HL-60/S4 (cell line): ENCODE measurements around the gene SGSM1.

Experiments used
- in situ Hi-C: fragments of 300-500 bp; cut with MboI; formaldehyde crosslinking; loops from 2 replicates; pipeline ENCODE4 v1.14.3; 2022; ENCODE audit warnings: low sequenced_read_pairs

Gene SGSM1, protein sequence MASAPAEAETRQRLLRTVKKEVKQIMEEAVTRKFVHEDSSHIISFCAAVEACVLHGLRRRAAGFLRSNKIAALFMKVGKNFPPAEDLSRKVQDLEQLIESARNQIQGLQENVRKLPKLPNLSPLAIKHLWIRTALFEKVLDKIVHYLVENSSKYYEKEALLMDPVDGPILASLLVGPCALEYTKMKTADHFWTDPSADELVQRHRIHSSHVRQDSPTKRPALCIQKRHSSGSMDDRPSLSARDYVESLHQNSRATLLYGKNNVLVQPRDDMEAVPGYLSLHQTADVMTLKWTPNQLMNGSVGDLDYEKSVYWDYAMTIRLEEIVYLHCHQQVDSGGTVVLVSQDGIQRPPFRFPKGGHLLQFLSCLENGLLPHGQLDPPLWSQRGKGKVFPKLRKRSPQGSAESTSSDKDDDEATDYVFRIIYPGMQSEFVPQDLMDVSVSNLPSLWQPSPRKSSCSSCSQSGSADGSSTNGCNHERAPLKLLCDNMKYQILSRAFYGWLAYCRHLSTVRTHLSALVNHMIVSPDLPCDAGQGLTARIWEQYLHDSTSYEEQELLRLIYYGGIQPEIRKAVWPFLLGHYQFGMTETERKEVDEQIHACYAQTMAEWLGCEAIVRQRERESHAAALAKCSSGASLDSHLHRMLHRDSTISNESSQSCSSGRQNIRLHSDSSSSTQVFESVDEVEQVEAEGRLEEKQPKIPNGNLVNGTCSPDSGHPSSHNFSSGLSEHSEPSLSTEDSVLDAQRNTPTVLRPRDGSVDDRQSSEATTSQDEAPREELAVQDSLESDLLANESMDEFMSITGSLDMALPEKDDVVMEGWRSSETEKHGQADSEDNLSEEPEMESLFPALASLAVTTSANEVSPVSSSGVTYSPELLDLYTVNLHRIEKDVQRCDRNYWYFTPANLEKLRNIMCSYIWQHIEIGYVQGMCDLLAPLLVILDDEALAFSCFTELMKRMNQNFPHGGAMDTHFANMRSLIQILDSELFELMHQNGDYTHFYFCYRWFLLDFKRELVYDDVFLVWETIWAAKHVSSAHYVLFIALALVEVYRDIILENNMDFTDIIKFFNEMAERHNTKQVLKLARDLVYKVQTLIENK

DNA sequence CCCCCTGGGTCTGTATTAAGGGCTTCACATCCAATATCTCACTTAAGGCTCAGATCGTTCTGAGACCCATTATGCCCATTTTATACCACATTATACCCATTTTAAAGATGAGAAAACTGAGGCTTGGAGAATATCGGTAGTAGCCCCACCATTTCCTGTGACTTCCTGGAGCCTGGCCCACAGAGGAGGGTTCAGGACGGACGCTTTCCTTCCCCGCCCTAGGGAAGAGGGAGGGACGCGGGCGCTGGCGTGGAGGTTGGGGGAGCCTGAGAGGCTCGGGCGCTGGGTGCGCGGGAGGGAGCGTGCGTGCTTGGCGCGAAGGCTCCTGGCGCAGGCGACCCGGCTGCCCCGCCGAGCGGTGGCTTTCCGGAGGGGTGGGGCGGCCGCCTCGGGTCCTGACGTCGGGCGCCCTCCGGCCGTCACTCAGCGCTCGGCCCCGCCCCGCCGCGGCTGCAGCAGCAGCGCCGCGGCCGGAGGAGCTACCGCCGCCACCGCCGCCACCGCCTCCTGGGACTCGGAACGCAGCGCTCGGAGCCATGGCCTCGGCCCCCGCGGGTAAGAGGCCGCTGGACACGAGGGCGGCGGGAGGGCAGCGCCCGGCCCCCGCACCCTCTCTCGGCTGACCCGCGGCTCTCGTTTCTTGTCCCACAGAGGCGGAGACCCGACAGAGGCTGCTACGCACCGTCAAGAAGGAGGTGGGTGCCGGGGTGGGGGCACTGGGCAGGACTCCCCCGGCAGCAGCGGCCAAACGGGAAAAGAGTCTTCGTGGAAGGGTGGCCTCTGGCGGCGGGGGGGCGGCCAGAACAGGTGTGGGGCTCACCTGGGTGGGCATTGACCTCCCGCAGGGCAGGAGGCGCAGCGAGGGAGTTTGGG lies at the start of gene SGSM1:
SGSM1 (plus strand) TSS at position 422 of the 873 bp plus-strand sequence; CDS start at position 537, 115 bp downstream.
- in situ Hi-C loops = no loop called here

DNA sequence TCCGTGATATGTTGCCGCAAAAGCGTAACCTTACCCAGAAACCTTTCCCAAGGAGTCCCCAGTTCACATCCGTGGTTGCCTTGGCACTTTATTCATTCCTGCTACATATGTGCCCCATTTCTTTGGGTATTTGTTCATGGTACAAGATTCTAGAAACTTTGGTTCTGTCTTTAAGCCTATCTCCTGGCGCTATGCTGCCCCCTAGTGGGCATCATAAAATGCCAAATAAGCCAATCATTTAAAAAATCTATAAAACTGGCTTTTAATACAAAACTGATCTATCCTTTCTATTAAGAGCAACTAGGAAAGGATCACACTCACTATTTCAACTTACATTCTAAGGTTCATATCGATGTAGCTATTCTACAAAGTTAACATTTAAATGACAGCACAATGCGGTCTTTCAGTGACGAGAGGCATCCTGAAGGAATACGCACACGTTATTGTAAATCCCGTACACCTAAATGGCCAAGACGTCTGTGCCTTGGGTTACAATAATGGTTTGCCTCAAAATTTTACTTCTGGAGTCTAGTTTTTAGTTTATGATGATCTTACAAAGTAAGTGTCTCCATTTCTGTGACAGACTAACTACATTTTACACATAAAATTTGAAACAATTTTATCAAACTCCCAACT lies 47.7 kb upstream of the SGSM1 start:
- in situ Hi-C loops = loop anchor here (25.0 kb wide), 1 partner anchor 96 kb away; no protein-coding TSS in a partner anchor

DNA sequence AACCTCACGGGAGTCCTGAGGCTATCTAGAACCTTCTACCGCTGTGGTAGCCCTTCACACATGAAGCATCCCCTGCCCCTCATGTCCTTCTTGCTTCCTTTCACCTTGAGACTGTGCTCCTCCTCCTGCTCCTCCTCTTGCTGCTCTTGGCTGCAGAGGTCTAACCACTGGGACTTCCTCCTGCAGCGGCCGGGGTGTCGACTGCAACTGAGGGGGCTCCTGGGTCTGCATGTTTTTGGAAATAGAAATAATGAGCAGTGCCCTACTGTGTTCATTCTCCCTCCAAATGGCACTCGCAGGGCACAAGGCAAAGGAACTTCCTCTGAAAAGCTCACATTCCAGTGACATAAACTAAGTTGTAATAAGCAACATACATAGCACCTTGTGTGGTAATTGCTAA lies 46.2 kb upstream of the SGSM1 start:
- in situ Hi-C loops = loop anchor here (25.0 kb wide), 1 partner anchor 97 kb away; no protein-coding TSS in a partner anchor

DNA sequence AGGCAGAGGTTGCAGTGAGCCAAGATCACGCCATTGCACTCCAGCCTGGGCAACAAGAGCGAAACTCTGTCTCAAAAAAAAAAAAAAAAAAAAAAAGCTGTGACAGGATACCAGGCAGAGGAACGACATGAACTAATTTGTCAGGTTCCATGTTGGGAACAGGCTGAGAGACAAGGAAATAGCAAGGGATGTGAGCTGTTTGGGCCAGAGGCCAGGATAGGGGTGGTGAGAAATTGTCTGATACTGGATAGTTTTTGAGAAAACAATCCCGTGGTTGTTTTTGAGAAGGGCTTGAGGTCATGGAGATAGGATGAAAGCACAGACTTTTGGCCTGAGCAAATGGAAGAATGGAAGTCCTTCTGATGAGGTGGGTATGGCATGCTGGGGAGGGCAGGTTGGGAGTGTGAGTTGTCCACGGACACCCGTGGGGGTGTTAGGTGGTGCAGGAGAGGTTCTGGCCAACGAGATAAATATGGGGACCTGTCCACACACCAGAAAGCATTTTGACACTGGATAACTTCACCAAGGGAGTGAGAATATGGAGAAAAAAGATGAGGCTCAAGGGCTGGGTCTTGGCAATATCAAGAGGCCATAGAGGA lies 45.2 kb upstream of the SGSM1 start:
- in situ Hi-C loops = loop anchor here (25.0 kb wide), 1 partner anchor 99 kb away; no protein-coding TSS in a partner anchor

DNA sequence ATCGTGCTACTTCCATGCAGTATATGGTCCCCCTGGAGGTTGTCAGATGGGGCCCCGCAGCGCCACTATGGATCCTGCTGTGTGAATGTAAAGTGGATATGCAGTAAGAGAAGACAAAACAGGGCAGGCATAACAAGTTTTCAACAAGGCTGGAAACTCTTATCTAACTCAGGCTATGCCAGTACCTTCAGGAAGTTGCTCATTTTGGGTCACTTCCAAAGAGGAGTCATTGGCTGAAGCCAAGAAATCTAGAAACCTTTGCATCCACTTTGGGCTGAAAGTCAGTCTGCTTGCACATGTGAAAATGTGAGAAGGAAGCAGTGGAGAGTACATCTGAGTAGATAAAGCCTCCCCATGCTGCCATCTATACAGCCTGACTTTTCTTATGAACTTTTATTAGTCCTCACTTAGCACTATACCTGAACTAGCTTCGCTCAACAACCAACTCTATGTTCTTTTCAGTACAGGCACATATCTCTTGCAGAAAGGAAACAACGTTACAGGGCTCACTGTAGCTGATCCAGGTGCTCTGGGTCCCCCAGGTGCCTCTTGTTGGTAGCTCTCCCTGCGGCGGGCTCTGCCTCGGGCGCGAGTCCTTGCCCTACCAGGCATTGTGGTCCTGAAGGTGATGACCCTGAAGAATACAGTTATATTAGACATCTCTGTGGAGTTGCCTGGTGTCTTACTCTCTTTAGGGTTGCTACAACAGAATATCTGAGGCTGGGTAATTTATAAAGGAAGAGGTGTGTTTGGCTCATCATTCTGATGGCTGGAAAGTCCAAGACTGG lies 43.9 kb upstream of the SGSM1 start:
- in situ Hi-C loops = loop anchor here (25.0 kb wide), 1 partner anchor 100 kb away; no protein-coding TSS in a partner anchor

DNA sequence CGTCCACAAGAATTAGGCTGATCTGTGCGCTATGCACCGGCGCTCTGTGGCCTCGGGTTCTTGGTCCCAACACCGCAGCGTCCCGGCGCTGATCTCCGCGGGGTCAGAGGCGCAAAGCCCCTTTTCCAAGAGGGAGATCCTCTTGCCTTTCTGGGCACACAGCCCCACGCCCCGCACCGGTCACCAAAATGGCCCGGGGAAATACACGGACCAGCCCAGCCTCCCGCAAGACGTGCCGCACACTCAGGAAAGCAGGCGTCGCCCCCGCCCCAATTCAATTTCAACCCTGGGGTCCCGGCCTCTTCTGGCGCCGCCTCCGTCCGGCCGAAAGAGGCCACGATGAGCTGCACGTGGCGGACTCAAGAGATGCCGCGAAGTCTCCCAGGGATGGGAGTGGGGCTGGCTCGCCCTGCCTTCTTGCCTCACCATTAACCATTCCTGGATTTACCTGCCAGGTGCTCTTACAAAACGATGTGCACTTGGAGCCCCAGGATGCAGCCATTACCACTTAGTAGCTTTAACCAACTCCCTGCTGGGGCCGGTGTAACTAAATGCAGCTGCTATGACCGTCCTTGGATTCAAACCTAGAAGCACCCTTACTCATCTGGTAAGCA lies 42.0 kb upstream of the SGSM1 start:
- in situ Hi-C loops = loop anchor here (25.0 kb wide), 1 partner anchor 102 kb away; no protein-coding TSS in a partner anchor

DNA sequence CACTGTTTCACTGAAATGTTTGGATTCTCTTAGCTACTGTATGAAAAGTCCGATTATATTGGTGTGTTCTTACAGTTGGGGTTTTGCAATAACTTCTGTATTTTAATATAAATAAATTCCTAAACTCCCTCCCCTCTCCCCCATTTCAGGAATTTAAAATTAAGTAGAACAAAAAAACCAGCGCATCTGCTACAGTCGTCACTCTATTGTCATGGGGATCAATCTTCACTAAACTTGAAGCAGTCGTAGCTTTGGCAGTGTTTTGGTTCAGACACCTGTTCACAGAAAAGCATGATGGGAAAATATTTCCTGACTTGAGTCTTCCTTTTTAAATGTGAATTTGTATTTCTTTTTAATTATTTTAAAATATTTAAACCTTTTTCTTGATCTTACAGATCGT lies 40.8 kb upstream of the SGSM1 start:
- in situ Hi-C loops = loop anchor here (25.0 kb wide), 1 partner anchor 103 kb away; no protein-coding TSS in a partner anchor

DNA sequence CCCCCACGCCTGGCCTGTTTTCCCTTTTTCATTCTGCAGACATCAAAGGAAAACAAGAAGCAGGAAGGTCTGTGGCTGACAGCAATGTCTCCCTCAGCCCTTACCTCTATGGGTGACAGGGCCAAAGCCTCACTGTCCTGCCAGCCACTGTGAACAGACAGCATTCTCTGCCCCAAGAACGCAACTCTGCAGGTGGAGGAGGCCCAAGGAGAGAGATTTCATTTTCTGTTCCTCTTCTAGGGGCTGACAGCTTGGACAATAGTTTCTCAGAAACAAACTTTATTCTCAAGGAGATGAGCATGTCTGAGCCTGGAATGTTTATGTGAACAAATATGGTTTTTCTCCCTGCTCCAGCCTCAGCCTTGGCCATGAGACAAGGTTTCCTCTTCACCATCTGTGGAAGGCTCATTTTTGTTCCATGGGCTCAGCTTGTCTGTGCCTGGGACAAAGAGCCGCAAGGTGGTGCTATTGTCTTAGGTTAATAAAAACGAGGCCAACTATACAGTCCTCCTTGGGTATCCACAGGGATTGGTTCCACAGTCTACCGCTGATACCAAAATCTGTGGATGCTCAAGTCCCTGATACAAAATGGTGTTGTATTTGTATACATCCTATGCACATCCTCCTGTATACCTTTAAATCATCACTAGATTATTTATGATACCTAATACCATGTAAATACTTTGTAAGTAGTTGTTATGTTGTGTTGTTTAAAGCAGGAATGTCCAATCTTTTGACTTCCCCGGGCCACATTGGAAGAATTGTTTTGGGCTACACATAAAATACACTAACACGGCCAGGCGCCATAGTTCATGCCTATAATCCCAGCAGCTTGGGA lies 37.3 kb upstream of the SGSM1 start:
- in situ Hi-C loops = loop anchor here (25.0 kb wide), 1 partner anchor 106 kb away; no protein-coding TSS in a partner anchor

DNA sequence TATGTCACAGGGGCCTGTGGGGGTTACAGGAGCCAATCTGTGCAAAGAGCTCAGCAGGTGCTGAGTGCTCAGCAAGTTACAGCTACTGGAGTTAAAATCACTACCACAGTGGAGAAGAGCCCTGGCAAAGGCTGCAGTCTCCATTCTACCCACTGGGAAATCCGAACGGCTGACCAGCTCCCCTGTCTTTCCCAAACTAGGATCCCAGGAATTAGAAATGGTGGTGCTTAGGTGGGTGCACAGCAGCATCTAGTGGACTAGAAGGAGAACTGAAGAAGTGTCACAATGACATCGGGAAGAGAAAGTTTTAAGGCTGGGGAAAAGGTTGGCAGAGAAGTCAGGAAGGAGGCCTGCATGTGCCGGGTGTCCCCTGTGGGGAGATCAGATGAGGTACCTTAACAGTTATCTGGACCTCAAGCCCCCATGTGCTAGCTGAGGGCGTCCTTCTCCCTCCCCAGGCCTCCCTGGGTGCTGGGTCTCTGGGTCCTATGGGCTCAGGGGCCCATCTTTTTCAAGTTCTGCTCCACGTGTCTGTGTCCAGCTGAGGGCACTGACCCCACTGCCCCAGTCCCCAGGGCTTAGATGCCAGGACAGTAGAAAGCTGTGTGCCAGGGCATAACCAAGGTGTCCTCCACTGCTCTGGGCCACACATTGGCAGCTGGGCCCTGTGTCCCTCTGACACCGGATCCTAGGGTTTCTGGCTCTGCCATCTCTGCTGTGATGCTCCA lies 33.4 kb upstream of the SGSM1 start:
- in situ Hi-C loops = loop anchor here (25.0 kb wide), 1 partner anchor 110 kb away; no protein-coding TSS in a partner anchor

DNA sequence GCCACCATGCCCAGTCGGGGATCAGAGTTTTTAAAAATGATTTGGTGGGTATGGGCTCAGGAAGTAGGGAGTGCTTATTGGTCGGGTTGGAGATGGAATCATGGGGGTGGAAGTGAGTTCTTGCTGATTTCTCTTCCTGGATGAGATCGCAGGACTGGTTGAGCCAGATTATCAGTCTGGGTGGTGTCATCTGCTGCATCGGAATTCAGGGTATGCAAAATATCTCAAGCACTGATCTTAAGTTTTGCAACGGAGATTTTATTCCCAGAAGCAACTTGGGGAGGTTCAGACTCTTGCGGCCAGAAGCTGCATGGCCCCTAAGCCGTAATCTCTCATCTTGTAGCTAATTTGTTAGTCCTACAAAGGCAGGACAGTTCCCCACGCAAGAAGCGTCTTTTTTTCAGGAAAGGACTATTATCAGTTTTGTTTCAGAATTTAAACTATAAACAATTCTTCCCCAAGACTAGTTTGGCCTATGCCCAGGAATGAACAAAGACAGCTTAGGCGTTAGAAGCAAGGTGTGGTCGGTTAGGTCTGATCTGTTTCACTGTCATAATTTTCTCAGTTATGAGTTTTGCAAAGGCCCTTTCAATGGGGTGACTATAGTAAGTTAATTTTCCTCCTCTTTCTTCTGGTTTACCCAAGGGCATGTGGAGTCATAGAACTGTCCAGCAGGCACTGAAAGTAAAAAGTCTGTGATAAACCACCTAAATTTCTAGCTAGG lies 30.1 kb upstream of the SGSM1 start:
- in situ Hi-C loops = loop anchor here (25.0 kb wide), 1 partner anchor 261 kb away; no protein-coding TSS in a partner anchor

DNA sequence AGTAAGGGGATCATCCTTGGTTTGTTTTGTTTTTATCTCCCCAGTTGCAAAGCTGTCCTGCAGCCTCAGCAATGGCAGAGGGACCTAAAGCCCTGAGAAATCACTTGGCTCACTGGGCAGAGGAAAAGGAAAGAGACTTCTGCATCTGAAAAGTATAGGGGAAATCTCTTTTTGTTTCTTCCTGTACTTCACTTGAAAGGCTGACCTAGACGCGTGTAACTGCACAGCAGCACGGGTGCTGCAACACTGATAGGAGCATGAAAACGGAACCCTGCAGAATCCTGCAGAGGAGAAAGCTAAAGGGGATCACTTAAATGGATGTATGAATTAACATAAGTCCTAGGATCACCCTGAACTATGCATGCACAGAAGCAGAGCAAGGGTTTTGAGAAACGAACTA lies 29.5 kb upstream of the SGSM1 start:
- in situ Hi-C loops = loop anchor here (25.0 kb wide), 1 partner anchor 261 kb away; no protein-coding TSS in a partner anchor

DNA sequence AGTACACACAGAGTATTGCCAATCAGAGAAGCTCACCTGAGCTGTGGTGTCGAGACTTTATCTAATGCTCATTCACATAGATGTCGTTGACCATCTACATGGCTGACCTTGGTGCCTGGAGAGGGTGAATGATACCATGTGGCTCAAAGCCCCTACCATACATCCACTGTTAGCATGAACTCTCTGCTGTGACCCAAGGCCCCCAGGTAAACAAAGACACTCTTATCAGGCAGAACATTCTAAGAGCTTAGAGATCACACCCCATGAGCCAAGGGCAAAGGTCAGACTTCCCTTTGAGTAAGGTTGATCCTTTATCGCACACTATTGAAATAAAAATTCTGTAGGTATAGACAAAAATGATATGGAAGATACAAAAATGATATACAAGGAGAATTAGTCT lies 16.5 kb upstream of the SGSM1 start:
- in situ Hi-C loops = loop anchor here (25.0 kb wide), 1 partner anchor 248 kb away; no protein-coding TSS in a partner anchor

DNA sequence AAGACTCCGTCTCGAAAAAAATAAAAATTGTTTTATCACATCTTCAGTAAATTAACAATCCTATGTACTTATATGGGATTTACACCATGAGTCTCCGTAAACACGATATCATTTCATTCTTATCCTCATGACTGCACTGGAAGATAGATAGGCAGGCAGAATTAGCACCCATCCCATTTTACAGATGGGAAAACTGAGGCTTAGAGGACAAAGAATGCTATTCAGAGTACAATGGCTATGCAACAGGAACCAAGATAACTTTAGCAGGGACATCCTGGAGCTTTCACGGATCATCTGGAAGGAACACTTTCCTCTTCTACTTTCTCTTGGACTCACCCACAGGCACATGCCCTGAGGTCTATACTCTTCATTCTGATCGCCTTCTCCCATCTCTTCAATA lies 14.6 kb upstream of the SGSM1 start:
- in situ Hi-C loops = loop anchor here (25.0 kb wide), 1 partner anchor 246 kb away; no protein-coding TSS in a partner anchor

DNA sequence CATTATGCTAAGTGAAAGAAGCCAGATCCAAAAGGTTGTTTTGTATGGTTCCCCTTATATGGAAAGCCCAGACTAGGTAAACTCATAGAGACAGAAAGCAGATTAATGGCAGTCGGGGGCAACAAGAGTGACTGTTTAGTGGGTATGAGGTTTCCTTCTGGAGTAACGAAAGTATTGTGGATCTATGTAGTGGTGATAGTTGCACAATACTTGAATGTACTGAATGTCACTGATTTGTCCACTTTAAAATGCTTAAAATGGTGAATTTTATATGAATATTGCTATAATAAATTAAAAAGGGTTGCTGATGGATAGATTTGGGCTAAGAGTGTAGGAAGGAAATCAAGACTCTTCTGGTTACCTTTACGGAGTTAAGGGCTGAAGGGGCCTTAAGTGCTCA lies 10.0 kb upstream of the SGSM1 start:
- in situ Hi-C loops = loop anchor here (25.0 kb wide), 1 partner anchor 241 kb away; no protein-coding TSS in a partner anchor

DNA sequence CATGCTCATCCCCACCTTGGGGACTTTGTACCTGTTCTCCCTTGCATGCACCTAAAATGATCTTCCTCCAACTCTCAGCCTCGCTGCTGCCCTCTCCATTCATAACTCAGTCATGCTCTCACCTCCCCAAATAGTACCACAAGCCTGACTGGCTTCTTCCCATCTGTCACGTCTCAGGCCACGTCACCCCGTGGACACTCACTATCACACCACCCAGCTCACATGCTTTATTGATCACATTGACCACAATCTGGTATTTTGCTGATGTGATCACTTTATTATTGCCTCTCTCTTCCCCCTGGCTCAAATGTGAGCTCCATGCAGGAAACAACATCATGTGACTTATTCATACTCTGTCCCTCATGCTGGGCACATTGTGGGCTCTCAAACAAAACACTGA lies 9.2 kb upstream of the SGSM1 start:
- in situ Hi-C loops = loop anchor here (25.0 kb wide), 1 partner anchor 240 kb away; no protein-coding TSS in a partner anchor
